ENCODE measurements around the gene MPZ. TPM values are rescaled to one million over a fixed set of nuclear protein-coding genes. Genes with fewer than 3 reads are reported as not detected.

MPZ gene
- 0.92 TPM in 1 of 2 replicates, not detected in the other for polyA plus RNA-seq
- 0.81 and 1.5 TPM in 2 replicates for polyA minus RNA-seq

- H3K9ac ChIP-seq (ENCODE audit: low read length): no peak within 1 kb of the TSS
- no peaks in the 10 kb centered on the region for H3K36me3 ChIP-seq (ENCODE audit: insufficient read depth, low read length)
- H3K27ac ChIP-seq (ENCODE audit: low read length): no peak within 1 kb of the TSS
- no peaks in the 10 kb centered on the region for H3K9me3 ChIP-seq (ENCODE audit: low read length)
- H2AFZ ChIP-seq (ENCODE audit: low read depth, low read length): no peak within 1 kb of the TSS
- H3F3A ChIP-seq (ENCODE audit: insufficient read depth, low read length, poor library complexity, severe bottlenecking): no peaks in the 10 kb centered on the region
- no peak within 1 kb of the TSS for H3K4me2 ChIP-seq (ENCODE audit: low read length)
- no peaks in the 10 kb centered on the region for H4K20me1 ChIP-seq (ENCODE audit: insufficient read depth)
- no peak for TF ChIP-seq SMC3 (conservative IDR thresholded peaks at IDR 0.05; ENCODE audit: poor library complexity)
- no peak for TF ChIP-seq POLR2AphosphoS5 (IDR thresholded peaks at IDR 0.05)
- no peak for TF ChIP-seq MXI1 (conservative IDR thresholded peaks at IDR 0.05; ENCODE audit: poor library complexity, severe bottlenecking)
- TF ChIP-seq RAD21 (conservative IDR thresholded peaks at IDR 0.05): no peak
- TF ChIP-seq REST (IDR thresholded peaks at IDR 0.05; ENCODE audit: borderline replicate concordance): no peak
- peaks cover 3% of the 10 kb centered on the region for H3K79me2 ChIP-seq (replicated peaks; ENCODE audit: insufficient read depth, low read length)
- no peaks in the 10 kb centered on the region for H3K27me3 ChIP-seq (ENCODE audit: insufficient read depth, low read depth, low read length)
- H3K4me3 ChIP-seq (ENCODE audit: low read length): no peak within 1 kb of the TSS
- no peaks in the 10 kb centered on the region for H3K9me2 ChIP-seq (ENCODE audit: insufficient read depth, low read length)
These were observed at the start of gene MPZ for GRCh38 chr1:161309868-161310267. MPZ (minus strand) TSS chr1:161309968; CDS start chr1:161309905, 63 bp downstream.

GRCh38 chr1:161359291-161359690, 49.5 kb upstream of the MPZ start:
- no peak overlapping the region for H3K4me3 ChIP-seq (ENCODE audit: low read length)

More at GRCh38 chr1:161359291-161359690, 49.5 kb upstream of the MPZ start:
- no peaks in the 10 kb centered on the region for H4K20me1 ChIP-seq (ENCODE audit: insufficient read depth)
- no peaks in the 10 kb centered on the region for H3K9me2 ChIP-seq (ENCODE audit: insufficient read depth, low read length)
- no peaks in the 10 kb centered on the region for H3K36me3 ChIP-seq (ENCODE audit: insufficient read depth, low read length)
- no peaks in the 10 kb centered on the region for H3F3A ChIP-seq (ENCODE audit: insufficient read depth, low read length, poor library complexity, severe bottlenecking)
- no peak overlapping the region for H3K4me2 ChIP-seq (ENCODE audit: low read length)
- no peak overlapping the region for H3K27ac ChIP-seq (ENCODE audit: low read length)
- no peak overlapping the region for H3K9ac ChIP-seq (ENCODE audit: low read length)
- no peaks in the 10 kb centered on the region for H3K27me3 ChIP-seq (ENCODE audit: insufficient read depth, low read depth, low read length)
- H2AFZ ChIP-seq (ENCODE audit: low read depth, low read length): no peak overlapping the region
- no peaks in the 10 kb centered on the region for H3K79me2 ChIP-seq (replicated peaks; ENCODE audit: insufficient read depth, low read length)
- H3K9me3 ChIP-seq (ENCODE audit: low read length): no peaks in the 10 kb centered on the region
- TF ChIP-seq REST (IDR thresholded peaks at IDR 0.05; ENCODE audit: borderline replicate concordance): no peak
- TF ChIP-seq TAF1 (IDR thresholded peaks at IDR 0.05; ENCODE audit: low read depth): no peak
- TF ChIP-seq EP300 (conservative IDR thresholded peaks at IDR 0.05; ENCODE audit: poor library complexity, severe bottlenecking): no peak
- no peak for TF ChIP-seq CTCF (IDR thresholded peaks at IDR 0.05; ENCODE audit: poor library complexity, severe bottlenecking)
- no peak for TF ChIP-seq POLR2AphosphoS5 (IDR thresholded peaks at IDR 0.05)
- TF ChIP-seq EZH2 (IDR thresholded peaks at IDR 0.05; ENCODE audit: borderline replicate concordance, insufficient read depth, low read length, poor library complexity, severe bottlenecking): no peak
- no peak for TF ChIP-seq MXI1 (conservative IDR thresholded peaks at IDR 0.05; ENCODE audit: poor library complexity, severe bottlenecking)
- TF ChIP-seq SMC3 (conservative IDR thresholded peaks at IDR 0.05; ENCODE audit: poor library complexity): no peak
- TF ChIP-seq RAD21 (conservative IDR thresholded peaks at IDR 0.05): no peak
